HepG2 (cell line): ENCODE data around the gene SPTSSA. TPM values are rescaled to one million over a fixed set of nuclear protein-coding genes. Genes with fewer than 3 reads are reported as not detected.

Source experiments
- KDM1A ChIP-seq: IDR thresholded peaks from 2 replicates; pipeline ENCODE4 v1.6.1; 2016; ENCODE audit warnings: missing compliant biosample characterization
- MTA3 ChIP-seq: sonication (generic); formaldehyde crosslinking; IDR thresholded peaks from 2 replicates; pipeline ENCODE4 v1.4.0; 2020; ENCODE audit warnings: missing genetic modification reagents
- ZBTB25 ChIP-seq: IDR thresholded peaks from 2 replicates; pipeline ENCODE4 v1.6.1; 2018; ENCODE audit warnings: missing genetic modification reagents
- ZBTB34 ChIP-seq: sonication (generic); formaldehyde crosslinking; IDR thresholded peaks from 2 replicates; pipeline ENCODE4 v1.8.0; 2022; ENCODE audit warnings: mild to moderate bottlenecking, missing genetic modification reagents
- ZBTB42 ChIP-seq: sonication (generic); formaldehyde crosslinking; IDR thresholded peaks from 2 replicates; pipeline ENCODE4 v1.5.0; 2020; ENCODE audit warnings: mild to moderate bottlenecking, missing genetic modification reagents
- ZBTB7B ChIP-seq: sonication (generic); formaldehyde crosslinking; IDR thresholded peaks from 2 replicates; pipeline ENCODE4 v1.4.0; 2020; ENCODE audit warnings: missing genetic modification reagents
- ZNF18 ChIP-seq: sonication (generic); formaldehyde crosslinking; IDR thresholded peaks from 2 replicates; pipeline ENCODE4 v1.8.0; 2022; ENCODE audit warnings: mild to moderate bottlenecking, missing genetic modification reagents; ENCODE audit not compliant: insufficient replicate concordance
- ZNF207 ChIP-seq: fragments of 450-650 bp; IDR thresholded peaks from 2 replicates; pipeline ENCODE4 v1.6.1; 2016; ENCODE audit warnings: antibody characterized with exemption, borderline replicate concordance
- ZNF362 ChIP-seq: sonication (generic); formaldehyde crosslinking; IDR thresholded peaks from 2 replicates; pipeline ENCODE4 v1.4.0; 2020; ENCODE audit warnings: missing genetic modification reagents, mild to moderate bottlenecking, borderline replicate concordance
- ZNF646 ChIP-seq: sonication (generic); formaldehyde crosslinking; IDR thresholded peaks from 2 replicates; pipeline ENCODE4 v1.9.0; 2021; ENCODE audit warnings: mild to moderate bottlenecking, missing genetic modification reagents
- polyA plus RNA-seq, 8 experiments: library from polyadenylated mRNA; depleted of rRNA in 3 of 8; stranded (reverse) in 7 of 8; unstranded in 1 of 8; fragments of >200 nt; fragmentation: Illumina TruSeq in 4 of 8; extraction: Trizol in 4 of 8; gene quantifications; 2 replicates each; pipeline versions ENCODE4 v1.2.1 to v1.2.3, GENCODE V29; 2011 to 2016; ENCODE audit warnings: low read depth in 4 of 8, missing spikeins in 1 of 8, mixed read lengths in 1 of 8; ENCODE audit not compliant: insufficient read depth in 1 of 8
- total RNA-seq, 5 experiments: library from RNA; depleted of rRNA; stranded (reverse); fragments of >200 nt; fragmentation: Illumina TruSeq; extraction: Trizol; gene quantifications; 2 replicates each; pipeline ENCODE4 v1.2.3, GENCODE V29; 2016; ENCODE audit warnings: low read depth in 1 of 5

SPTSSA gene
- total and polyA plus RNA-seq, 2 of the 13 experiments (the other 11 are each of a cell fraction or from before 2014, with no cell fraction given): 19.1 to 86.1 TPM

GRCh38 chr14:34461334-34462131, 507 bp downstream of the SPTSSA start (continued):
- TF ChIP-seq ZNF646 (0 out of 2 replicates have a peak, but pooled peaks have one; percentile 65), KDM1A (CRISPR knock-in tag) (0 out of 2 replicates have a peak, but pooled peaks have one; percentile 56), ZBTB25 (peak; percentile 47), ZNF18 (CRISPR knock-in tag) (peak; percentile 51), ZBTB34 (CRISPR knock-in tag) (no peak), ZNF207 (no peak), ZBTB42 (no peak), ZNF362 (no peak), ZBTB7B (CRISPR knock-in tag) (peak; percentile 64; the same call in 1 of the 2 replicates), MTA3 (CRISPR knock-in tag) (peak; percentile 7; the same call in 1 of the 2 replicates)
